TTC549 (cell line): ENCODE measurements around the gene NUDT1.

ENCODE experiments used
- FAIRE-seq: peaks from 2 replicates; lab custom pipeline; 2012; peaks lifted over from hg19 to GRCh38; lab: Jason Lieb, UNC

NUDT1 gene

DNA sequence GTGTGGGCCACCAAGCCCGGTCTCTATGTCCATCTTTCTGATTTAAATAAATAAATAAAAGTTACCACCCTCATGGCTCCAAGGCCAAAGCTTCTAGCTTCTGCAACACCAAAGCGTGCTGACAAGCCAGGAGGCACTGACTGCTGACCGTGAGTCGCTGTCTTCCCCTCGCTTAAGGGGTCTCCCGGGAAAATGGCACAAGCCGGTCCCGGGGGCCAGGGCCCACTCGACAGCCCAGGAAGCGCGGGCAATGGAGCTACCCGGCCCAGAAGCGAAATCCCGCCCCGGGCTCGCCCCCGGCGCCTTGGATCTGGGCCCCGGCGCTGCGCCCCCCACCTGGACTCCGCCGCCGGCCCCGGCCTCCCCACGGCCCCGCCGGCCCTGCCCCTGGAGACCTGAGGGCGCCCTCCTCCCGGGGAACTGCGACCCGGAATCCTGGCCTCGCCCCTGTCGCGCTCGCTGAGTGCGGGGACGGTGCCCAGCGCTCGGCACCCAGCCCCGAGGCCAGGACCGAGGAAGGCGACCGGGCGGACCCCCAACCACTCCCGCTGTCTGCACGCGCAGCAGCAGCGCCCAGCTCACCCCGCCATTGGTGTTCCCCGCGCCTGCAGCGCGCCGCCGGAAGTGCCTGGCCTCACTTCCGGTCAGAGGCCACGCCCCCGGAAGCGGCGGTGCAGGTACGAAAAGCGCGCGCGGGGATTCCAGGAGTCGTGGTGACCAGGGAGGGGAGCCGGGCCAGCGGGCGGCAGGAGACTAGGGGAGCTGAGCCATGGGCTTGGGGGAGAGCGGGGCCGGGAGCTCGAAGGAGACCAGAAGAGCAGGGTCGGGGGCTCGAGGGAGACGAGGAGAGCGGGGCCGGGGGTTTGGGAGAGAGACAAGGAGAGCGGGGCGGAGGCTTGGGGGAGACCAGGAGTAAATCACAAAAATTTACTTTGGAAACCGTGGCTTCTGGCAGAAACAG, at the start of gene NUDT1, which contains the start of gene MRM2:
NUDT1 (plus strand) TSS at position 647 of the 961 bp plus-strand sequence. CDS start 2,349 bp downstream, outside the sequence.
MRM2 (minus strand) TSS at position 626 of the 961 bp plus-strand sequence; CDS start at position 590, 36 bp downstream.
- no peak for FAIRE-seq

DNA sequence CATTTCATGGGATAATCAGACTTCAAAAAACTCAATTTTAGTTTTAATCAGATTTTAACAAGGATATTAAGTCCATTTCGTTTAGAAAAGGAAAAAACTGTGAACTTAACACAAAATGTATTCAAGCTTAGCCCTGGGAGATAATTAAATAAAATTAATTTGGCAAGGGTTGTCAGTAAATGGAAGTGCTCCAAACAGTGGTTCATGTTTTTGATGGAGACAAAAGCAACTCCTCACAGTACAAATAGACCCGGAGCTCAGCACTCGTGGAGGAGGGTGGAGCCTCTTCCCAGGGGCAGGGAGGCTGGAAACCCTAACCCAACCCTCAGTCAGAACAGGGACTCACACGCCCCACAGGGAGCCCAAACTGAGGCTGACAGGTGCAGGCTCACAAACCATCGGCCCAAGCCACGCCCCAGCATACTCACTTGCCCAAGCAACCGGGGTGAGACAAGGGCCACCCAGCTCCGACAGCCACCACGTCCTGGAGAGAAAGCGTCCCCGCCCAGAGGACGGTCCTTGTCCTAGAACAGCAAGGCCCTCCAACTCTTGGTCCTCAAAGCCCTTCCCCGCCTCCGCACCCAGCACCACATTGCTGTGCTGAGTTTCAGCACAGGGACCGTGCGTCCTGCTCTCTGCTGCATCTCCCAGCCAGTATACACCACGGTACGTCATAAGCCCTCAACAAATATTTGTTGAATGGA, 49.0 kb upstream of the NUDT1 start:
- no peak for FAIRE-seq

DNA sequence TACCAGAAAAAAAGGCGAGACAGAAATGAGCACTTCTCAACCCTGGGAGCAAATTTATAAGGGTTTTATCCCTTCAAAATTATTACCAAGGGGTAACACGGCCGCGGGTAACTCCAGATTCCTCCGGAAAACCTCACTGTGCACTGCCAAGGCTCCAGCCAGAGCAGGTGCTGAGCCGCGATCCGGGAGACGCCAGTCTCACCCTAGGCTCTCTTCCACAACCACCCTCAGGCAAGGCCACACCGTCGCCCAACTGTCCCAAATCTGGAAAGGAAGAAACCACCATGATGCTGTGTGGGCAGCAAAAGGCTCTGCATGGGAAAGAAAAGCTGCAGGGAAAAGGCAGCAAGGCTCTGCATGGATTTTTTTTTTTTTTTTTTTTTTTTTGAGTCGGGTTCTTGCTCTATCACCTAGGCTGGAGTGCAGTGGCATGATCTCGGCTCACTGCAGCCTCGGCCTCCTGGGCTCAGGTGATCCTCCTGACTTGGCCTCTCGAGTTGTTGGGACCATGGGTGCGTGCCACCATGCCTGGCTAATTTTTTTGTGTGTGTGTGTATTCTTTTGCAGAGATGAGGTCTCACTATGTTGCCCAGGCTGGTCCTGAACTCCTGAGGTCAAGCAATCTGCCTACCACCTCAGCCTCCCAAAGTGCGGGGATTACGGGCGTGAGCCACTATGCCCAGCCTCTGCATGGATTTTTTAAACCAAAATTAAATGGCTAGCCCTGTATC, 48.3 kb upstream of the NUDT1 start:
- FAIRE-seq, result no peak

DNA sequence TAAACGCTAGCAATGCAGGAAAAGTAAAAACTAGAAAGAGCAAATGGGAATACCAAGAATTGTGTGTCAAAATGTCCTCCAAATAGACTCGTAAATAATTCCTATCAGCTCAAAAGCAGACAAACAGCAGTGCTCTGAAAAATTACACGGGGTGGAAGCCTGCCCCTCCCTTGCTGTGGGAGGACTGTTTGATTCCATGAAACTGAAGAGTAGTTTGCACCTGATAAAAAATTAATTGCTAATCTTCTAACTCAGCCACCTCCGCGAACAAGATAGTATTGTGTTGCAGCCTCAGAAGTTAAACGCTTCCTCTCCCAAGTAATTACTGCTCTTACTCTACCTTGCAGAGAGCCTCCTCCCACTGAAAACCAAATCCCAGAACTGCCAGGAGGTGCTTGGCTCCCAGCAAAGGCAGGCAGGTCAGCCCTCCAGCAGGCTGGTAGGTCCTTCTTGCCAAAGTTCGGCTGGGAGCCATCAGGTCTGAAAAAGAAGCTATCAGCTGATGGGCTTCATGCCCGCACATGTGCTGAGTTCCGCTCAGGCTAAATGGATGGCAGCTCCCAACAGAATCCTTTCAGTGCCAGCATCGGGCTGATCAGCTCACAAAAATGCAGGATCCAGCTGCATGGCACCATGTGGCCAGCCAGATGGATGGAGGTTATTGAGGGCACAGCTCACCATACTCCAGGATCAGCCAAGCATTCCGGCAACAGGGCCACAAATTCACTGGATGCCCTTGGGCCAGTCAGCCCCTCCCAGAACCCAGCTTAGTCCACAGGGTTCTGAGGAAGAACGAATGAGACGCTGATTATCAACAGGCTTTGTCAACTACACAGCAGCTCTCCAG, 46.4 kb upstream of the NUDT1 start:
- FAIRE-seq, result no peak

DNA sequence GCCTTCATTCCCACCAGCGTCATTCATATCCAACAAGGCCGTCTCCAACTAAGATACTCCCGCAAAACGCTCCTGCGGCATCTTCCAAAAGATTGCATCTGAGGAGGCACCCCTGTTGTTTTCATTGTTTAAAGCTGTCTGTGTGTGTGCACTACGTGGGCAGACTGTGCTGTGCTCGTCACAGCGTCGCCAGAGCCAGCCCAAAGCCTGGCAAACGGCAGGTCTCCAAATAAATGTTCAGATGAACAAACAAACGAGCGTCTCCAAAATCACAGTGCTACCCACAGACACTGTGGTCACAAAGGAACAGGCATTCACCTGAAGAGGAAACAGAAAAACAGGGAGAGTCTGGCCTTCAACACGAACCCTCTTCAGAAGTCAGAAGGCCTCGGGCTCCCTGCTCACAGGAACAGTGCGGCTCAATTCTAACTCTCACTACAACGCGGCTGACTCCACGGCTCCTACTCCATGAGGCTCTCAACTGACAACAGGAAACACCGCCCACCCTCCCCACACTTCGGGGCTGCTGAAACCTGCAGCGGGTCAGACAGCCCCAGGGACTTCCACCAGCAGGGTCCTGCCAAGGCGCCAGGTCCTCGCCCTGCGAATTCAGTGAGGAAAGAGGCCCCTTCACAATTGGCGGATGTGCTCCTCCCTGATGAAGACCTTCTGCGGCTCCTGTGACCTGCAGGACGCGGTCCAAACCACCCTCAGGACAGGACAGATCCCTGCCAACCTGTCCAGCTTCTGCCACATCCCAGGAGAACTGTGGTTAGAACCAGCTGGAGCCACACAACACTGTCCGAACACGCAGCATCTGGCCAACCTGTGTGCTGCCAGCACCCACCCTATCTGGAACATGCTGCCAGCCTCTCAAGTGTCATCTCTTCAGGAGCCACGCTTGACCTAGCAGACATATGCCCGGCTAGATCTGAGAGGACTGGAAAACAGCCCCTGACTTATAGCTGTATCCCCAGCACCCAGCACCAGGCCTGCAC, 45.3 kb upstream of the NUDT1 start:
- no peak for FAIRE-seq

DNA sequence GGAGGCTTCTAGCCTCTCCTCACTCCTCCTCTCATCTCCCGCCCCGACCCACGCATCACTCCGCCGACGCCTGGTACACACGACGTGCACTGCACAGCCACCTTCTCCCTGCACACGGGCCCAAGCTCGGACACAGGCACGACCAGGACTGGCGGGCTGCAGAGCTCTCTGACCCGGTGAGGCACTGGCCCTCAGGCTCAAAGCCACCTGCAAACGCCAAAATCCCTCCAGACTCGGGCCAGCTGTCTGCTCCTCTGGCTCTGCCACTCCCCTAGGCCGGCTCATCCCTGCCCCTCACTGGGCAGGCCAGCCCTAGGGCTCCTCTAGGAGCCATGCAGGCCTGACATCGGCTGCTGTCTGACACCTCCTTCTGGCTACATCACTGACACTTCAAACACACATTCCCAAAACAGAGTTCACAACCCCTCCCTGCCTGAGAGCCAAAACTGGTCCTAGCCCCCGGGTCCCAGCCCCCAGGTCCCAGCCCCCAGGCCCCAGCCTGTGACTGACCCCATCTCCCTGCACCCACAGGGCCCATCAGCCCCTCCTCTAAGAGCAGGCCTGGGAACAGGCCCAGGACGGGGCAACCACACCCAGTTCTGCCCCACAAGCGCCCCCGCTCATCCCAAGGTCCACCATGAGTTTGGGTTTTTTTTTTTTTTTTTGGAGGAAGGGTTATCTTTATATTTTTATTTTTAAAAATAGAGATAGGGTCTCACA, 44.4 kb upstream of the NUDT1 start:
- no peak for FAIRE-seq

DNA sequence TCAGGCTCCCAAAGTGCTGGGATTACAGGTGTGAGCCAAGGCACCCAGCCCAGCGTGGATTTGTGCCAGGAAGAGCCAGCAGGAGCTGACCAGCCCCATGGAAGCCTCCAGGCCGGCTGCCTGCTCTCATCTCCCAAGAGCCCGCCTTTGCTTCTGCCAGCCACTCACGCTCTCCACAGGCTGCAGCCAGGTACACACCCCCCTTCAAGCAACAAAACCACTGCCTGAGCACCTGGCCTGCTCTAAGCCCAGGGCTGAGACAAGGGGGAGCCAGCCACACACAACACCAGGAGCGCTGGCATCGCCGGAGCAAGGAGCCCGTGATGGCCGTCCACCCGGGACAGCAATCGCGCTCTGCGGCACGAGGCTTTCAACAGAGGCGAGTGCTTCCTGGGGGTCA, 43.8 kb upstream of the NUDT1 start:
- no peak for FAIRE-seq

DNA sequence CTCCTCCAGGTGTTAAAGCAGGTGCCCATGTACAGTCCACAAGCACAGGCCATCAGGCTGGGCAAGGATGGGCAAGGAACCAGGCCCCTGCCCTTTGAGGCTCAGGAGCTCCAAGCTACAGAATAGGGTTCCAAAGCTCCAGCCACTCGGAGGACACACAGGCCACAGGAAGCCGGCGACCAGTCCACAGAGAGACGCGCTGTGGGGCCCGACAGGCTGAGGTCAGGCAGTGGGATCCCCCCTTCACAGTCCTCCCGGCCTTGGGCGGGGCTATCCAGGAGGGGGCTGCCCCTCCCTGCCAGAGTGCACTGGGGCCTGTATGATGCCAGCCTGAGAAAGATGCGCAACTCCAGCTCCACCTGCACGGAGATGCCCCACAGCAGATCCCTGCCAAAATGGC, 43.3 kb upstream of the NUDT1 start:
- no peak for FAIRE-seq

DNA sequence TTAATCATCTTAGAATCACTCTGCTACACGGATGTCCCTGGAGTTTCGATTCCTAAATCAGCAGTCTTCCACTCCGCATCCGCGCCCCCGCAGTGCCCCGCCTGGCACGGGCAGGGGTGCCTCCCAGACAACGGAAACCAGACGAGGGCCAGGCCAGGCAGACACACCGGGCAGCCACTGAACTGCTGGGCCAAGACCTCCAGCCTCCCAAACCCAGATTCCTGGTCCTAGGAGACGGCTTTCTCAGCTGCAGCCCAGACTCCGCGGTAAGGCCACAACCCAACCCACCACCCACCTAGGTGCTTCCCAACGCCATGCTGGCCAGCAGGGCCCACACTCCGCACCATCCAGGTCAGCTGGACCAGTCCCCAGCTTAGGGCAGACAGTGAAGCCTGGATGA, 42.5 kb upstream of the NUDT1 start:
- FAIRE-seq, result no peak

DNA sequence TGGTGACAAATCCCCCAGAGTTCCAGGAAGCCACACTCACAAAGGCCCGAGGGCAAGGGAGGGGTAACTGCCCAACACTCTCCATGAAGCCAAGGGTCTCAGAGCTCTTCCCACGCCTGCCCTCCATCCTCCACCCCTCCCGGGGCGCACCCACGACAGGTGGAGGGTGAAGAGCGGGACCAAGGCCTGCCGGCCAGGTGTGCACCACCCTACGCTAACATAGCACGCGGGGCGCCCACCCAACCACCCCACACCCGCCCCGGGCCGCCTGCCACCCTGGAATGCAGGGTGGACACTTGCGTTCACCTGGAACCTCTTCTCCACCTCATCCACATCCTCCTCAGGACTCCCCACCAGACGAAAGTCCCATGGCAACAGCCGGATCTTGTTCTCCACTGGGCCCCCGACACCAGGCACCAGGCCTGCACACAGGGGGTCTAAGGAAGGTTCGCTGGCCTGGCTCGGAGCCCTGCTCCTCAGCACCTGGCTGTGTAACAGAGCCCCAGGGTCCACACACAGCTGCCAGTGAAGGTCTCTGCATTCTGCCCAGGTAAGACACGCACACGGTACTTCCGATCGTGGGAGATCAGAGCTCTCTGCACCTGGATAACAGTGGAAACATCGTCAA, 42.0 kb upstream of the NUDT1 start:
- no peak for FAIRE-seq

DNA sequence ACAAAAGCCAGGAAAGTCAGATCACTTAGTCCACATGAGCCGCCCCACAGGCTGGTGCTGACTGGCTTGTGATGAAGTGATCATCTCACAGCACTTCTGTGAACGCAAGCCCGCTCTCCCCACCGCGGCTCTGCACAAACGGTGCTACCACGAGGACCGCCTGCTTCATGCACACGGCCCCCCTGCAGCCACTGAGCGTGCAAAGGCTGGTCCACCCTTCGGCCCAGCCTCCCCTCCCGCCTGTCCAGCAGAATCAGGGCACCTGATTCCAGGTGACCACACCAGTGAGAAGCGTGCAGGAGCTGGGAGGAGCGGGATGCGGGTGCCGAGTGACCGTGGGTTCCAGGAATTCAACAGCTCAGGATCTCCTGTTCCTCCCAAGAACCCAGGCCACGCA, 41.4 kb upstream of the NUDT1 start:
- FAIRE-seq, result no peak

DNA sequence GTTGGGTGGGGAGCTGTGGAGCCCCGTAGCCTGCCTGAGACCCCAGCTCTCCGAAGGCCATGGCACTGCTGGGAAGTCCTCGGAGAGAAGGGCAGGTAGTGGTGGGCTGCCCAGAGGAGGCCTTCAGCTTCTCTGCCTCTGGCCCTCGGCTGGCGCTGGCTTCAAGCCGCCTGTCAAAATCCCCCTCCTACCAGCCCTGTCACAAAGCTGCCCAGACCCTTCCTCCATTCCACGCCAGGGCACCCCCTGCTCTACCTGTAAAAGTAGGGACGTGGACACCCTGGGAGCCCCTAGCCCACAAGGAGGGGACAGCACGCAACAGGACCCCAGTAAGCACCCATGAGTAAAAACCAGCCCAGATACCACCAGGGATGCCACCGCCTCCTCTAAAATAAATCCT, 40.9 kb upstream of the NUDT1 start:
- no peak for FAIRE-seq

DNA sequence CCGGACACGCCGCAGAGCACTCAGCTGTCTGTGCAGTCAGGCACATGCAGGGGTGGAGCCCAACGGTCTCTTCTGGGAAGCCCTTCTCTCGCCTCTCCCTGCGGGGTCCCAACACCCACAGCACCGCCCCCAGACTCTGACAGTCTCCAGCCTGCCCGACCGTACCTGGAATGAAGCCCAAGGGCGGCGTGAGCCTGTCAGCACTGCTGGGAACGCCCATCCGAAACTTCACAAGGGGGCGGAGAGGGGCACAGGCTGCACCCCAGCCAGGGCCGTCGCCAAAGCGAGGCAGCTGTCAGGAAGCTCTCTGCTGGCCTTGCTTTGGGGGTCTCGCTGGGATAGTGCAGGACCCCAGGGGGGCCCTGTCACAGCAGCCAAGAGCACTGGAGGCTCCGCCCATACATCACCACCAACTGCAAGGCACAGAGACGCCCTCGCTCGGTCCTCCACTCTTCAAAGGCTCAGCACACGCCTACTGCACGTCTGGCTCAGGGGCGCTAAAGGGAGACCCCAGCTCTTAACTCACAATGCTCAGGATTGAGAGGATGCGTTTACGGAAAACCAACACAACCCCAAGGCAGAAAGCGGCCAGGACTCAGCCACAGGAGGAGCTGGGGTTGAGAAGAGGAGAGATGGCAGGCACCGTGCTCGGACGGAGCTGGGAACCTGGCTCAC, 40.2 kb upstream of the NUDT1 start:
- no peak for FAIRE-seq

DNA sequence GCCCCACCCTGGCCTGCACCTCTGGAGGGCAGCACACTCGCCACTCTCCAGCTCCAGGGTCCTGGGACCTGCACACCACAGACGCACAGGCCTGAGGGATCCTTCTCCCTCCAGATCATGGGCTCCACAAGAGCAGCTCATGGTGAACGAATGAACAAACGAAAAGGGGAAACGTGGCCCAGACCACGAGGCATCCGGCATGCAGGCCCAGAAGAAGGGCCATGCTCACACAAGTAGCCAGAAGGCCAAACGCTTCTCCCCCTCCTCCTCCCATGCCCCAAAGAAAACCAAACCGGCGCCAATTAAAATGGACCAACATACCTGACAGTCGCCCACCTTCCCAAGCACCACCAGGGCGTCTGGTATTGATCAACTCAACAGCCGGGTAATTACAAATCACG, 39.7 kb upstream of the NUDT1 start:
- no peak for FAIRE-seq

DNA sequence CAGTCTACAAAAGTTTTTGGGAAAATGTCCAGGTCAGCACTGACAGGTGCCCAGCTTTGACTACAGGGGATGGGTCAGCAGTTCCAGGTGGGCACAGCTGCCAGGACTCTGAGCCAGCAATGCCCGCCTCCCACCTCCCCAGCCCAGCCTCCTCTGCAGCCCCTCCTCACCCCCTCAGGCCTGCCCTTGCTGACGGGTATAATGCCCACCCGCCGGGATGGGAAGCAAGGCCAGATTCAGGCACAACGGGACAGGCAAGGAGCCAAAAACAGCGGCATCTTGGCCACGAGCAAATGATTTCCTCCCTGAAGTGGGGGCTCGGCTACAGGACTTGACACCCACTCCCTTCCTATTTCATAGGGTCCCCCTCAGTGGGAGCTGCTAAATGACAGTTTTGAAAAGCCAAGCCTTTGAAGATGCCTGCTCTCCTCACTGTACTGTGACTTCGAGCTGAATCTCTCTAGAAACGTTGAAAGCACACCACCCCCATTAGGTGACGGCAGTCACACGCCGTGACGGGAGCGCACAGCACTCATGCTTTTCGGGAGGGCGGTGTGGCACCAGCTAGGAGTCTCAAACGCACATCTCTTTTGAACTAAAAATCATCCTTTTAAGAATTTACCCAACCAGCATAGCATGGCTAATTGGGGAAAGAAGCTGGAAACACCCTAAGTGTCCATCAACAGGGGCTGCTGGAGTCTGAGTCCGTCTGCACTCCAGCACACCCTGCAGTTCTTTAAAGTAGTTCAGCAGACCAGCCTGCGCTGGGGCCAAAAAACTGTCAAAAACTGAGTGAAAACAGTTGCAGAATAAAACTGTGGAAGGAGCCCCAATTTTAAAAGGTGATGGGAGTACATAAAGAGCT, 38.9 kb upstream of the NUDT1 start:
- no peak for FAIRE-seq

DNA sequence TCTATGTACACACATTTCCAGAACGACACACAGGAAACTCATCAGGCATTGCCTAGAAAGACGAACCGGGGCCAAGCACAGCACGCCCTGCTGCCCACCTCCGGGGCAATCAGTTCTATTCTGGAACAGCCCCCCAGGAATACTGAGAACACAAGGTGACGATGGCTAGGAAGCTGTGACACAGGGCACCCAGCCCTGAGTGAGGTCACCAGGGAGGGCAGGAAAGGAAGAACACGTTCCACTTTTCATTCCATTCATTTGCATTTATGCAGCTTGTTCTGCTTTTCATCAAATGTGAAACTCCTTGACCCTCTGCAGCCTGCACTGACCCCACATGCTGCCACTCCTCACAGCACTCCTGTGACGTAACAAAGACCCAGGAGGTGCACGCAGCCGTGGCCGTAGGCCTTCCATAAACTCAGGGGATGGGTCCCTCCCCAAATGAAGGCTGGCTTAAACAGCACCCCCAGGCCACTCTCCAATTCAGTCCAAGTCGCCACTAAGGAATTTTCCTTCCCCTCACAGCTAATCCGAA, 38.2 kb upstream of the NUDT1 start:
- FAIRE-seq, result no peak

DNA sequence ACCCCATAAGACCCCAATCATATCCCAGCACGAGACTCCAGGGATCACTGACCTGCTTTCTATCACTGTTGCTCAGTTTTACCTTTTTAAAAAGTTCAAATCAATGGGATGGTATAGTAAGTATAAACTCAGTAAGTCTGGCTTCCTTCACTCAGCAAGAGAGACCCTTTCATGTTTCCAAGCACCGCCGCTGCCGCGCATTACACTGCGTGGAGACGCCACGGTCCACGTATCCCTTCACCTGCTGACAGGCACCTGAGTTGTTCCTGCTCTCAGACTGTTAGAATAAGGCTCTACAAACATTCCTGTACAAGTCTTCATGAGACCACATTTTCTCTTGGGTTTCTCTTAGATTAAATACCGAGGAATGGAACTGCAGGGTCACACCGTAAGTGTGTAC, 37.6 kb upstream of the NUDT1 start:
- FAIRE-seq, result no peak
